HFFc6 (cell line): ENCODE data around the gene RITA1. TPM values are rescaled to one million over a fixed set of nuclear protein-coding genes. Genes with fewer than 3 reads are reported as not detected.
A peak's percentile ranks its signal among the peaks of the same experiment; 100 is the strongest.

Experiments
- DNase-seq: peaks from one replicate; pipeline ENCODE4 v3.0.0-alpha.2; 2018
- H3K27ac Mint-ChIP-seq: 2 replicates; pipeline ENCODE4 v1.8.0; 2020; ENCODE audit warnings: mild to moderate bottlenecking, mixed read lengths
- H3K27me3 Mint-ChIP-seq: 2 replicates; pipeline ENCODE4 v1.8.0; 2021; ENCODE audit warnings: mild to moderate bottlenecking, moderate library complexity, mixed read lengths; ENCODE audit not compliant: insufficient read depth
- H3K36me3 Mint-ChIP-seq: 2 replicates; pipeline ENCODE4 v1.8.0; 2021; ENCODE audit warnings: low read depth, mixed read lengths
- H3K4me1 Mint-ChIP-seq: 2 replicates; pipeline ENCODE4 v1.8.0; 2020; ENCODE audit warnings: low read depth, mixed read lengths
- H3K4me3 Mint-ChIP-seq: 2 replicates; pipeline ENCODE4 v1.8.0; 2020; ENCODE audit warnings: mild to moderate bottlenecking, moderate library complexity, mixed read lengths
- H3K9me3 Mint-ChIP-seq: 2 replicates; pipeline ENCODE4 v1.8.0; 2020; ENCODE audit warnings: mild to moderate bottlenecking, mixed read lengths
- CTCF ChIP-seq: fragments of 200-600 bp; sonication (generic); IDR thresholded peaks from 2 replicates; pipeline ENCODE4 v1.5.0; 2021; ENCODE audit warnings: antibody characterized with exemption, mild to moderate bottlenecking
- total RNA-seq, 6 experiments: library from RNA; stranded (reverse); fragmentation: NEBNext Ultra II Directional; extraction: Animal tissue kit (Norgen Biotek cat#: 25700); gene quantifications; 2 replicates in 1 of 6; 3 replicates in 5 of 6; pipeline ENCODE4 v1.2.3, GENCODE V29; 2021

Gene RITA1
- total RNA-seq, 6 experiments from 2014 or later: 18.0 to 20.9 (median 18.7) TPM

DNA sequence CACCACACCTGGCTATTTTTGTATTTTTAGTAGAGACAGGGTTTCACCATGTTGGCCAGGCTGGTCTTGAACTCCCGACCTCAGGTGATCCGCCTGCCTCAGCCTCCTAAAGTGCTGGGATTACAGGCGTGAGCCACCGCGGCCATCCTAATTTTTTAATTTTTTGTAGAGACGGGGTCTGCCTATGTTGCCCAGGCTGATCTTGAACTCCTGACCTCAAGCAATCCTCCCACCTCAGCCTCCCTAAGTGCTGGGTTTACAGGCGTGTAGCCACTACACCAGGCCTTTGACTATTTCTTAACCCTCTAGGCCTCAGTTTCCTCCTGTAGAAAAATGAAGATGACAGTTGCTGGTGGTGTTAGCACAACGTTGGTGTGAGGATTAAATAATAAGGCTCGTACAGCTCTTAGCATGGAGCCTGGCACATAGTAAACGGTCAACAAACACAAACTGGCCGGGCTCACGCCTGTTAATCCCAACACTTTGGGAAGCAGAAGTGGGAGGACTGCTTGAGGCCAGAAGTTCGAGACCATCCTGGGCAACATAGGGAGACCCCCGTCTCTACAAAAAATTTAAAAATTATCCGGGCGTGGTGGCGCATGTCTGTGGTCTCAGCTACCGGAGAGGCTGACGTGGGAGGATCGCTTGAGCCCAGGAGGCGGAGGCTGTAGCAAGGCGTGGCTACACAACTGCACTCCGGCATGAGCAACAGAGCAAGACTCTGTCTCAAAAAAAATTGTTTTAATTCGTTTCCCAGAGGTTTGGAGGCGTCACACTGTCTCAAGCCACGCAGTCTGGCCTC, 1.2 kb upstream of the RITA1 start:
- no peaks in the 10 kb centered on the region; the same call in 1 of the 2 replicates for H3K27me3 Mint-ChIP-seq
- H3K4me1 Mint-ChIP-seq: peaks cover 36% of the 10 kb centered on the region
- H3K36me3 Mint-ChIP-seq: peaks cover 17% of the 10 kb centered on the region
- peak overlapping the region; percentile 93 for H3K4me3 Mint-ChIP-seq
- TF ChIP-seq CTCF: no peak
- H3K27ac Mint-ChIP-seq: peak overlapping the region; percentile 93
- DNase-seq: no peak
- no peaks in the 10 kb centered on the region for H3K9me3 Mint-ChIP-seq

- DNase-seq: peak; percentile 94
- peaks cover 35% of the 10 kb centered on the region for H3K4me1 Mint-ChIP-seq
- H3K36me3 Mint-ChIP-seq: peaks cover 16% of the 10 kb centered on the region
- no peaks in the 10 kb centered on the region for H3K9me3 Mint-ChIP-seq
- no peaks in the 10 kb centered on the region; the same call in 1 of the 2 replicates for H3K27me3 Mint-ChIP-seq
- peak overlapping the region; percentile 93 for H3K27ac Mint-ChIP-seq
- no peak for TF ChIP-seq CTCF
- peak overlapping the region; percentile 93 for H3K4me3 Mint-ChIP-seq
These were observed 681 bp upstream of the RITA1 start for GRCh38 chr12:113184900-113185179.

- H3K36me3 Mint-ChIP-seq: peaks cover 17% of the 10 kb centered on the region
- H3K4me3 Mint-ChIP-seq: peak overlapping the region; percentile 93
- H3K27me3 Mint-ChIP-seq: peaks cover 2% of the 10 kb centered on the region
- peak; percentile 28 for DNase-seq
- no peaks in the 10 kb centered on the region for H3K9me3 Mint-ChIP-seq
- peaks cover 30% of the 10 kb centered on the region for H3K4me1 Mint-ChIP-seq
- peak overlapping the region; percentile 93 for H3K27ac Mint-ChIP-seq
- no peak for TF ChIP-seq CTCF
These were observed 478 bp downstream of the RITA1 start for GRCh38 chr12:113186033-113186365.

GRCh38 chr12:113186666-113187325, 1.3 kb downstream of the RITA1 start:
- H3K4me3 Mint-ChIP-seq: peak overlapping the region; percentile 93
- peak overlapping the region; percentile 93 for H3K27ac Mint-ChIP-seq
- no peak for DNase-seq
- H3K4me1 Mint-ChIP-seq: peaks cover 30% of the 10 kb centered on the region
- H3K36me3 Mint-ChIP-seq: peaks cover 17% of the 10 kb centered on the region
- no peaks in the 10 kb centered on the region for H3K9me3 Mint-ChIP-seq
- H3K27me3 Mint-ChIP-seq: peaks cover 2% of the 10 kb centered on the region; the same call in 1 of the 2 replicates
- no peak for TF ChIP-seq CTCF

- H3K36me3 Mint-ChIP-seq: peaks cover 17% of the 10 kb centered on the region
These were observed 3.8 kb downstream of the RITA1 start for GRCh38 chr12:113189361-113189760.

More at GRCh38 chr12:113189361-113189760, 3.8 kb downstream of the RITA1 start:
- Mint-ChIP-seq H3K27ac (no peak overlapping the region), H3K4me3 (no peak overlapping the region), H3K4me1 (peaks cover 45% of the 10 kb centered on the region), H3K9me3 (no peaks in the 10 kb centered on the region), H3K27me3 (peaks cover 2% of the 10 kb centered on the region)
- TF ChIP-seq CTCF: no peak
- DNase-seq: no peak
